Measurements from ENCODE around the gene CASTOR1.

GRCh38 chr22:30338802-30339201 is 49.5 kb upstream of the CASTOR1 start:
- TF ChIP-seq CTCF (IDR thresholded peaks at IDR 0.05) (no peak), ZNF281 (CRISPR knock-in tag; IDR thresholded peaks at IDR 0.05) (no peak), PRRX2 (CRISPR knock-in tag; IDR thresholded peaks at IDR 0.05) (no peak), FOXP4 (CRISPR knock-in tag; IDR thresholded peaks at IDR 0.05) (no peak), TEAD4 (CRISPR knock-in tag; IDR thresholded peaks at IDR 0.05) (no peak), ELF4 (CRISPR knock-in tag; IDR thresholded peaks at IDR 0.05; ENCODE audit: low read depth) (no peak), ZNF317 (CRISPR knock-in tag; IDR thresholded peaks at IDR 0.05; ENCODE audit: borderline replicate concordance, low read depth) (no peak), NR3C1 (CRISPR knock-in tag; conservative IDR thresholded peaks at IDR 0.05; ENCODE audit: low read depth) (no peak), JAZF1 (CRISPR knock-in tag; IDR thresholded peaks at IDR 0.05) (no peak), ZNF425 (CRISPR knock-in tag; conservative IDR thresholded peaks at IDR 0.05) (no peak), AR (CRISPR knock-in tag; IDR thresholded peaks at IDR 0.05) (no peak)
